ENCODE data around the gene ADRA2A.

ADRA2A gene

DNA sequence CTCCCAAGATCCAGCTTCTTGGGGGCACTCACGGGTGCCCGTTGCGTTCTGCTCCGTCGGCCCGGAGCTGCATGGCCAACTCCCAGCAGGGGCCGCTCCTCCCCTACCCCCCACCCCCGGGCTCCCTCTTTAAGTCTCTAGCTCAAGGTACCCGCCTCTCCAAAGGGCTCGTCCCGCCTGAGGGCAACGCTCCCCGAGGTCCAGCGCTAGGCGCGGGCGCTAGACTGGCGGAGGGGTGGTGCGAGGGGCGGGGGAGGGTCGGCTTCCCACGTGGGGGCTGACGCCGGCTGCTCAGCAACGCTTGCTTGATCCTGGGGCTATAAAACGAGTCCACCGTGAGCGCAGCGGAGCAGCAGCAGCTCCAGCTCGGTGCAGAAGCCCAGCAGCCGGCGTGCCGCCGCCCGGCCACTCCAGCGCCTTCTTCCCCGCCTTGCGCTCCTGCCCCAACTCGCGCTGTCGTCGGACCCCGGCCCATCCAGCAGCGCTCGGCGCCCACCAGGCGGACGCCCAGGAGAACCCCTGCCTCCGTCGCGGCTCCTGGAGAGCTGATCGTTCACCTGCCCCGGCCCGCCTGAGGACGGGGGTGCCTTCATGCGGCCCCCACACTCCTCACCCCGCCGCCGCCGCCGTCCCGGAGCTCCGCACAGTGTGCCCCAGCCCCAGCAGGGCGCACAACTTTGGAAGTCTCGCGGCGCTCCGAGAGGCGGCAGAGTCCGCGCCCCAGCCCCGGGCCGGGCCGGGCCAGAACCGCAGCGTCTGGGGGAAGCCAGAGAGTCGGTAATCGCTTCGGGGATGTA is at the start of gene ADRA2A:
ADRA2A (plus strand) TSS at position 348 of the 797 bp plus-strand sequence. CDS start 968 bp downstream, outside the sequence.
- DNase-seq = peak; percentile 88

DNA sequence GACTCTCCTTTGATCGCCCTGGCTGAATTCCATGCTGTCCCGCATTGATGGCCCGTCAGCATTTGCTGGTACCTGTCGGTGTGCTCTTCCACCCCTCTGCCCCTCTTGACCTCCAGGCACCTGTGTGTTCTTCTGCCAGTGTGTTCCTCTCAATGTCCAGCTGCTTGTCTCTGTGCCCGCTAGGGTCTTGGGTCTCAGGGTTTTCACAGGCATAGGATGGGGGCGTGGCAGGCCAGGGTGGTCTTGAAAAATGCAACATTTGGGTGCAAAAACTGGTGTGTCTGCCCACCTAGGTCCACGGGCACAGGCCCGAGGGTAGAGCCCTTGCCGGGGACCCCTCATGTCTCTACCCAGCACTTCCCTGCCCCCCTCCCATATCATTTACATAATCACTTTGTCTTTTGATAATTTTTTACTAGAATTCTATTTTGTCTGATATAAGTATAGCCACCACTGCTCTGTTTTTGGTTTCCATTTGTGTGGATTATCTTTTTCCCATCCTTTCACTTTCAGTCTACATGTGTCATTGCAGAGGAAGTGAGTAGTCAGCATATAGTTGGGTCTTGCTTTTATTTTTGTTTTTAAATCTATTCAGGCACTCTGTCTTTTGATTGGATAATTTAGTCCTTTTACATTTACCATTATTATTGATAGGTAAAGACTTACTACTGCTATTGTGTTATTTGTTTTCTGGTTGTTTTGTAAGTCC is 46.6 kb upstream of the ADRA2A start:
- DNase-seq = no peak

GRCh38 chr10:111034598-111035310 is 42.1 kb upstream of the ADRA2A start:
- no peak for DNase-seq

DNA sequence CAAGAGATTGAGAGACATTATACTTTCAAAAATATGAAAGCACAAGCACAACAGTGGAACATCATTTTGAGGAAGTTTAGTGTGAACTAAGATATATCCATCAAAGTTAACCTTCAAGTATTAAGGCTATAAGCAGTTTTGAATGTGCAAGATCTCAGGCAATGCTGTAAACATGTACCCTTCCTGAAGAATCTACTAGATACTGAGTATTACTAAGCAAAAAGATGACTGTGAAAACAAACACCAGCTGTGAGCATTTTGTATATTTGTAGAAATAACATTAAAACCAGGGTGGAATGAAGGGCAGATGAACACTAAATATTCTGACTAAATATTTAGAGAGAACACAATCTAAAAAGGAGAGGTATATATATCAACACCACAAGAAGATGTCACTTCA is 41.3 kb upstream of the ADRA2A start:
- no peak for DNase-seq

DNA sequence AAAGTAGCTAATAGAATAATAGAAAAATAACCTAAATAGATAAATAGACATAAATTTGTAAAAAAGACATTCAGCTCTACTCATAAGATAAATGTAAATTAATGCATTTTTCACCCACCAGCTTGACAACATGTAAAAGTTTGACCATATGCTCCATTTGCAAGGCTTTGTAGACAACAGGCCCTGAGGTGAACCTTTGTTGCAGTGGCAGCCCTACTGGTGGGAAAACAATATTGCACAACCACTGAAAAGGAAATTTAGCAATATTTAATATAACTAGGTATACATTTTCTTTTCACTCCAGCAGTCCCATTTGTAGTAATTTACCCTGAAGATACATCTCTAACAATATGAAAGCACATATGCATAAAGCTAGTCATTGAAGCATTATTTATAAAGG is 39.0 kb upstream of the ADRA2A start:
- DNase-seq = peak; percentile 27

DNA sequence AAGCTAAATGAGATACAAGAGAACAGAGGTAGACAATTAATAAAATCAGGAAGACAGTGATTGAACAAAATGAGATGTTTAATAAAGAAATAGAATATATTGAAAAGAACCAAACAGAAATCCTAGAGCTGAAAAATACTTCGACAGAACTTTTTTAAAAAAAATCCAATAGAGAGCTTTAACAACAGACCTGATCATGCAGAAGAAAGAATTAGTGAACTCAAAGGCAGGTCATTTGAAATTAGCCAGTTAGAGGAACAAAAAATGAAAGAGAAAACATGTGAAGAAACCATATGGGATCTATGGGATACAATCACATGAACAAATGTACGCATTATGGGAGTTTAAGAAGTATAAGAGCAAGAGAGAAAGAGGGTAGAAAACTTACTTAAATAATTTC is 37.3 kb upstream of the ADRA2A start:
- DNase-seq = no peak

- no peak for DNase-seq
These were observed 19.8 kb upstream of the ADRA2A start for GRCh38 chr10:111057006-111057405.

DNA sequence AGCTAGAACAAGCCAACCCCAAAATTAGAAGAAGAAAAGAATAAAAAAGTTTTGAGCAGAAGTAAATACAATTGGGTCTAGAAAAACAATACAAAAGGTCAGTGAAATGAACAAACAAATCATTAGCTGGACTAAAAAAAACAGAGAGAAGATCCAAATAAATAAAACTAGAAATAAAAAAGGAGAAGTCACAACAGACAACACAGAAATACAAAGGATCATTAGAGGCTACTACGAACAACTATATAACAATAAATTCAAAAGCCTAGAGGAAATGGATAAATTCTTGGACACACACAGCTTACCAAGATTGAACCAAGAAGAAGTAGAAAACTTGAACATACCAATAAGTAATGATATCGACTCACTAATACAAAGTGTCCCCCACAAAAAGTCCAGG is 13.4 kb upstream of the ADRA2A start:
- no peak for DNase-seq

DNA sequence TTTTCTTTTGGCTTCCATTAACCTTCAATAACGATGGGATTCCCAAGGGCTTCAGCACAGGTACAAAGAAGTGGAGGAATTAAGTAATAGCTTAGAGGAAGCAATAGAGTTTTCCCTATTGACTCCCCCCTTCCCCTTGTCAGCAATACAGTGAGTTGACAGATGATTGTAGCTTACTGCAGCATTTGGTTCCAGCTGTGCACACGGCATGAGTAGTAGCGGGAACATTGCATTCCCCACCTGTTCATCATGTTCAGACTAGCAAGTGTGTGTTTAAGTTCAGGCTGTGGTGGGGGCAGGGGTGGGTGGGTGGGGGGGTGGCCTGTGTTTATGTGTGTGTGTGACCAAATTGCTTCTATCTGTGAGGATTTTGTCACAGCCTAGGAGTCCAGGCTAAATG is 4.6 kb upstream of the ADRA2A start:
- DNase-seq = no peak

- DNase-seq = no peak
These were observed 1.1 kb upstream of the ADRA2A start for GRCh38 chr10:111075577-111076185.

- peak; percentile 85 for DNase-seq
These were observed 593 bp upstream of the ADRA2A start for GRCh38 chr10:111076191-111076681.

DNA sequence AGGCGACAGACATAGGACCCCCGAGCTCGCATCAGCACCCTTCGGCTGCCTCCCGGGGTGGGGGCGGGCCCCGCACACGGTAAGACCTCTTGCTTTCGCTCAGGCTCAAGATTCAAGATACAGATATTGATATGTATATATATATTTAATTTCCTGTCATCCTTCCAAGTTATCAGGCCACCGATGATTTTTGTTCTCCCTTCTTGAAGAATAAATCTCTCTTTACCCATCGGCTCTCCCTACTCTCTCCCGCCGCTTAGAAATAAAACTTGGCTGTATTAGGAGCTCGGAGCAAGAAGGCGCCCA is 603 bp downstream of the ADRA2A start:
- DNase-seq = no peak

DNA sequence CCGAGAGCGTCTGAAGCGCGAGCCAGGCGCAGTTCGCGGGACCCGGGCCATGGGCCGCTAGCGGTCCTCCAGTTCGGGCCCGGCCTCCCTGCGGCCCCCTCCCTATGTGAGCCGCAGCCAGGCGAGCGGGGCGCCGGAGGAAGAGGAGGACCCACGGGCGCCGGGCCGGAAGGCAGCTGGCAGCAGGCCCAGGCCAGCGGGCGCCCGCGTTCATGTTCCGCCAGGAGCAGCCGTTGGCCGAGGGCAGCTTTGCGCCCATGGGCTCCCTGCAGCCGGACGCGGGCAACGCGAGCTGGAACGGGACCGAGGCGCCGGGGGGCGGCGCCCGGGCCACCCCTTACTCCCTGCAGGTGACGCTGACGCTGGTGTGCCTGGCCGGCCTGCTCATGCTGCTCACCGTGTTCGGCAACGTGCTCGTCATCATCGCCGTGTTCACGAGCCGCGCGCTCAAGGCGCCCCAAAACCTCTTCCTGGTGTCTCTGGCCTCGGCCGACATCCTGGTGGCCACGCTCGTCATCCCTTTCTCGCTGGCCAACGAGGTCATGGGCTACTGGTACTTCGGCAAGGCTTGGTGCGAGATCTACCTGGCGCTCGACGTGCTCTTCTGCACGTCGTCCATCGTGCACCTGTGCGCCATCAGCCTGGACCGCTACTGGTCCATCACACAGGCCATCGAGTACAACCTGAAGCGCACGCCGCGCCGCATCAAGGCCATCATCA is 1.1 kb downstream of the ADRA2A start:
- peak; percentile 71 for DNase-seq

- peak; percentile 18 for DNase-seq
These were observed 1.8 kb downstream of the ADRA2A start for GRCh38 chr10:111078505-111079185.

- DNase-seq = no peak
These were observed 2.5 kb downstream of the ADRA2A start for GRCh38 chr10:111079241-111079760.

- no peak for DNase-seq
These were observed 3.0 kb downstream of the ADRA2A start for GRCh38 chr10:111079781-111080180.

GRCh38 chr10:111080224-111080623 is 3.4 kb downstream of the ADRA2A start:
- DNase-seq = no peak

- DNase-seq = no peak
These were observed 4.8 kb downstream of the ADRA2A start for GRCh38 chr10:111081595-111081994.

GRCh38 chr10:111082102-111082975 is 5.5 kb downstream of the ADRA2A start:
- DNase-seq = no peak

GRCh38 chr10:111083222-111084095 is 6.6 kb downstream of the ADRA2A start:
- no peak for DNase-seq
